Endodermal cell (in vitro differentiated cells): Measurements from ENCODE around the gene GCN1. TPM values are rescaled to one million over a fixed set of nuclear protein-coding genes. Genes with fewer than 3 reads are reported as not detected.
A peak's percentile ranks its signal among the peaks of the same experiment; 100 is the strongest.

Source experiments
- DNase-seq: peaks from one replicate; pipeline ENCODE4 v3.0.0-alpha.2; 2017
- H3K27ac ChIP-seq: 2 replicates; pipeline ENCODE4 v1.5.1; 2013; ENCODE audit warnings: mild to moderate bottlenecking, low read depth, low read length, moderate library complexity
- H3K27me3 ChIP-seq: 2 replicates; pipeline ENCODE4 v1.6.1; 2013; ENCODE audit warnings: mild to moderate bottlenecking, low read length, moderate library complexity; ENCODE audit not compliant: insufficient read depth, control insufficient read depth, poor library complexity, severe bottlenecking
- H3K36me3 ChIP-seq: 2 replicates; pipeline ENCODE4 v1.7.0; 2013; ENCODE audit warnings: mild to moderate bottlenecking, low read length, moderate library complexity; ENCODE audit not compliant: control insufficient read depth, insufficient read depth
- H3K4me1 ChIP-seq: one replicate; pipeline ENCODE4 v1.7.0; 2013; ENCODE audit warnings: low read length; ENCODE audit not compliant: control insufficient read depth, insufficient read depth
- H3K4me3 ChIP-seq: 2 replicates; pipeline ENCODE4 v1.5.1; 2013; ENCODE audit warnings: mild to moderate bottlenecking, low read length, moderate library complexity
- H3K9ac ChIP-seq: 2 replicates; pipeline ENCODE4 v1.6.1; 2013; ENCODE audit warnings: mild to moderate bottlenecking, low read length, moderate library complexity; ENCODE audit not compliant: poor library complexity, severe bottlenecking; ENCODE audit errors: extremely low read depth
- H3K9me3 ChIP-seq: 2 replicates; pipeline ENCODE4 v1.6.1; 2013; ENCODE audit warnings: mild to moderate bottlenecking, low read length, moderate library complexity; ENCODE audit not compliant: control insufficient read depth
- H3K27ac Mint-ChIP-seq: 2 replicates; pipeline ENCODE4 v1.8.0; 2020; ENCODE audit warnings: mixed read lengths
- H3K27me3 Mint-ChIP-seq: 2 replicates; pipeline ENCODE4 v1.8.0; 2021; ENCODE audit warnings: mild to moderate bottlenecking, mixed read lengths; ENCODE audit not compliant: insufficient read depth
- H3K36me3 Mint-ChIP-seq: 2 replicates; pipeline ENCODE4 v1.8.0; 2020; ENCODE audit warnings: low read depth, mixed read lengths
- H3K4me1 Mint-ChIP-seq: 2 replicates; pipeline ENCODE4 v1.8.0; 2020; ENCODE audit warnings: mixed read lengths
- H3K4me3 Mint-ChIP-seq: 2 replicates; pipeline ENCODE4 v1.8.0; 2020; ENCODE audit warnings: mild to moderate bottlenecking, moderate library complexity, mixed read lengths
- H3K9me3 Mint-ChIP-seq: 2 replicates; pipeline ENCODE4 v1.8.0; 2020; ENCODE audit warnings: mild to moderate bottlenecking, mixed read lengths
- WGBS, 2 experiments: methylation state at CpG; one replicate each; pipeline versions ENCODE4 v1.1.5 to v1.1.7; 2013; ENCODE audit warnings: missing lambda C conversion rate in 2 of 2, mixed read lengths in 1 of 2; ENCODE audit not compliant: insufficient coverage in 1 of 2, insufficient read length in 1 of 2; 5-methylcytosine and 5-hydroxymethylcytosine counted together
- total RNA-seq, 2 donors: library from RNA; stranded (reverse); fragmentation: NEBNext Ultra II Directional in 1 of 2; extraction: Animal tissue kit (Norgen Biotek cat#: 25700) in 1 of 2; gene quantifications; 2 replicates in 1 of 2; 3 replicates in 1 of 2; pipeline ENCODE4 v1.2.1, GENCODE V29; 2021
- TF ChIP-seq, protein P1 (sequence below): fragments of 200-600 bp; sonication (generic); conservative IDR thresholded peaks from 2 replicates; pipeline ENCODE4 v1.5.0; 2021; ENCODE audit warnings: antibody characterized with exemption, mild to moderate bottlenecking

The GCN1 gene
- total RNA-seq, 2 donors from 2014 or later = 133 to 143 TPM

DNA sequence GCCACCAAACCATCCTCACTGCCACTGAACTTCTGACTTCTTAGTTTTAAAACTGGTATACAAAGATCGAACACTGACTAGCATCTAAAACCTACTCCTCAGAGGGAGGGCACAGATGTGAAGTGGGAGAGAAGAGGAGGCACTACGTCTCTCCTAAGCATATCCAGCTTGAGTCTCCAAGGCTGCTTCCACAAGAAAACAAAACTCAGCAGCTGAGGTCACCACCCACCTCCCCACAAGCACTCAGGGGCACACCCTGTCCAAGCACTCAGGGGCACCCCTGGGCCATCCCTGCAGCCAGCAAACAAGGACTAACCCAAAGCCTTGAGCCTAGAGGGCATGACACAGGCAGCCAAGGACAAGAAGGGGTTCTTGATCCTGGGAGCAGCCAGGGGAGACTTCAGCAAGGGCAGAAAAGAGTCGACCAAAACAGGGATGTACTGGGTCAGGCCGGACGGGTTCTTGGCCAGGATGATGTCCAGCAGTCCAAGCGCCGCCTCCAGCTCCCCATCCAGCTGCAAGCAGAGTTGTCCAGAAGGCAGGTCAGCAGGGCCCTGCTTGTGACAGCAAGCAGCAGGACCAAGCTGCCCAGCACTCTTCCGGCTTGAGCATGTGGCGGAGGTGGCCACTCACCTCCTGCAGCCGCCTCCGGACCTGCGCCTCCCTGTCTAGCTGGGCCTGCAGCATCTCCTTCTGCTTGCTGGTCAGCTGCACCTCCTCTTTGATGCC is 34.8 kb downstream of the GCN1 start:
- H3K36me3 Mint-ChIP-seq = peaks cover 86% of the 10 kb centered on the region
- TF ChIP-seq, protein P1, sequence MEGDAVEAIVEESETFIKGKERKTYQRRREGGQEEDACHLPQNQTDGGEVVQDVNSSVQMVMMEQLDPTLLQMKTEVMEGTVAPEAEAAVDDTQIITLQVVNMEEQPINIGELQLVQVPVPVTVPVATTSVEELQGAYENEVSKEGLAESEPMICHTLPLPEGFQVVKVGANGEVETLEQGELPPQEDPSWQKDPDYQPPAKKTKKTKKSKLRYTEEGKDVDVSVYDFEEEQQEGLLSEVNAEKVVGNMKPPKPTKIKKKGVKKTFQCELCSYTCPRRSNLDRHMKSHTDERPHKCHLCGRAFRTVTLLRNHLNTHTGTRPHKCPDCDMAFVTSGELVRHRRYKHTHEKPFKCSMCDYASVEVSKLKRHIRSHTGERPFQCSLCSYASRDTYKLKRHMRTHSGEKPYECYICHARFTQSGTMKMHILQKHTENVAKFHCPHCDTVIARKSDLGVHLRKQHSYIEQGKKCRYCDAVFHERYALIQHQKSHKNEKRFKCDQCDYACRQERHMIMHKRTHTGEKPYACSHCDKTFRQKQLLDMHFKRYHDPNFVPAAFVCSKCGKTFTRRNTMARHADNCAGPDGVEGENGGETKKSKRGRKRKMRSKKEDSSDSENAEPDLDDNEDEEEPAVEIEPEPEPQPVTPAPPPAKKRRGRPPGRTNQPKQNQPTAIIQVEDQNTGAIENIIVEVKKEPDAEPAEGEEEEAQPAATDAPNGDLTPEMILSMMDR = no peak

DNA sequence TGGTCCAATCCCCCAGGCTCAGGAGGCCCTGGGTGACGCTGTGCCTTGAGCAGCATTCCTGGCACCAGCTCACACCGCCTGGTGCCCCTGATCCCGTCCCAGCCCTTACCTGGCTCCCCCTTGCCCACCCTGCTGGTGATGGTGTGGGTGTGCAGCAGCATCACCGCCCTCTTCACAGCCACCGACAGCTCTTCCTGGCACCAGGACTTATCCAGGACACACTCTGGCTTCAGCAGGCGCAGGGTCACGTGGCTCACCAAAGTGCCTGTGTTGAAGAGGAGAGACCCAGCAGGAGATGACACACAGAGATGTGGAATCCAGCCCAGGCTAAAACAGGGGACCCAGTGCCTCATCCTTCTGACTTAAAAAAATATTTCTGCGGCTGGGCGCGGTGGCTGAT is 36.2 kb downstream of the GCN1 start:
- Histone ChIP-seq H3K4me3 (no peak overlapping the region), H3K27ac (no peak overlapping the region), H3K9ac (no peak overlapping the region), H3K36me3 (peaks cover 97% of the 10 kb centered on the region), H3K4me1 (no peaks in the 10 kb centered on the region), H3K27me3 (no peaks in the 10 kb centered on the region), H3K9me3 (no peaks in the 10 kb centered on the region)
- no peaks in the 10 kb centered on the region for H3K9me3 Mint-ChIP-seq
- no peak overlapping the region for H3K27ac Mint-ChIP-seq
- no peaks in the 10 kb centered on the region for H3K4me1 Mint-ChIP-seq
- peaks cover 91% of the 10 kb centered on the region for H3K36me3 Mint-ChIP-seq
- no peaks in the 10 kb centered on the region for H3K27me3 Mint-ChIP-seq
- TF ChIP-seq, protein P1 = peak; percentile 12
- DNase-seq = no peak
- H3K4me3 Mint-ChIP-seq = no peak overlapping the region
- 92 to 100% methylated on average over 4 to 10 of the region's 10 CpGs for WGBS, 2 experiments

More for the DNA sequence above, 34.8 kb downstream of the GCN1 start:
- Mint-ChIP-seq H3K27me3 (no peaks in the 10 kb centered on the region), H3K27ac (no peak overlapping the region), H3K4me3 (no peak overlapping the region), H3K4me1 (no peaks in the 10 kb centered on the region), H3K9me3 (no peaks in the 10 kb centered on the region)
- Histone ChIP-seq H3K4me1 (no peaks in the 10 kb centered on the region), H3K36me3 (peaks cover 97% of the 10 kb centered on the region), H3K9ac (no peak overlapping the region), H3K4me3 (no peak overlapping the region), H3K9me3 (no peaks in the 10 kb centered on the region), H3K27me3 (no peaks in the 10 kb centered on the region), H3K27ac (no peak overlapping the region)
- 95 to 97% methylated on average over 10 to 12 of the region's 12 CpGs for WGBS, 2 experiments
- DNase-seq = no peak

DNA sequence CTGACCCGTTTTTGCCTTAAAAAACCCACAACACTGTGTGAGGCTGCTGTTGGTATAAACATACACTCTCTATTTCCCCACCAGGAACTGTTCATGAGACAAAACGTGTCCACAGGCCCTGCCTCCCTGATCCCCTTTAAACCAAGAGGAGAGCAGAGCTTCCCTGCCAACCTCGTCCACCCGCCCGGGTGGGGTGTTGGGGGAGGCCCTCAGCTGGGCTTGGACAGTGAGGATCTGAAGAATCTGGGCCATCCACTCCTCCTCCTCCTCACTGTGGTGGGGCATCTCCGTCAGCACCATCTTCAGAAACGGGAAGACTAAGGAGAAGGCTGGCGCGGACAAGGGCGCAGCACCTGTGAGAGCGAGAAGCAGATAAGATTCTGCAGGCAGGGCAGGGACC is 36.8 kb downstream of the GCN1 start:
- H3K36me3 Mint-ChIP-seq = peaks cover 89% of the 10 kb centered on the region

More for the DNA sequence above, 36.8 kb downstream of the GCN1 start:
- Histone ChIP-seq H3K9me3 (no peaks in the 10 kb centered on the region), H3K36me3 (peaks cover 97% of the 10 kb centered on the region), H3K27ac (no peak overlapping the region), H3K4me1 (no peaks in the 10 kb centered on the region), H3K27me3 (no peaks in the 10 kb centered on the region), H3K4me3 (no peak overlapping the region), H3K9ac (no peak overlapping the region)
- Mint-ChIP-seq H3K9me3 (no peaks in the 10 kb centered on the region), H3K27me3 (no peaks in the 10 kb centered on the region), H3K4me3 (no peak overlapping the region), H3K4me1 (no peaks in the 10 kb centered on the region), H3K27ac (no peak overlapping the region)
- no peak for DNase-seq
- TF ChIP-seq, protein P1 = no peak
- 88 to 100% methylated on average over 4 to 10 of the region's 11 CpGs for WGBS, 2 experiments
